GM12892 (cell line): ENCODE data around the gene ERCC2.

Source experiments
- POLR2AphosphoS5 ChIP-seq: IDR thresholded peaks from 2 replicates; pipeline ENCODE4 v1.6.1; 2011; ENCODE audit warnings: low read depth, low read length, control low read depth
- TAF1 ChIP-seq: IDR thresholded peaks from 2 replicates; pipeline ENCODE4 v1.6.1; 2011; ENCODE audit warnings: low read depth, mild to moderate bottlenecking, control low read depth, low read length, borderline replicate concordance

DNA sequence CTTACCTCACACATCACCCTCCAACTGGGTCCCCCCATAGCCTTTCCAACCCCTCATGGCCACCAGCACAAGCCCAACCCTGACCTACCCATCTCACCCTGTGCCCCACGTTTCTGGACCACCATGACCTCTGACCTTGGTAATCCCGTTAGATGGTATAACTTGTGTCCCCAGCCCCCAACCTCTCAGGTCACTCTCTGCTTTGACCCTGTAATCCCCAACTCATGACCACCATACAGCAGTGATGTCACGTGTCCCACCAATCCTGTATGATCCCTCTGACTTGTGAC is 21.3 kb downstream of the ERCC2 start:
- TF ChIP-seq POLR2AphosphoS5 (no peak), TAF1 (no peak)
